HepG2 (cell line): Measurements from ENCODE around the gene PBX4. TPM values are rescaled to one million over a fixed set of nuclear protein-coding genes. Genes with fewer than 3 reads are reported as not detected.

Experiments used
- ARNTL ChIP-seq: sonication (generic); formaldehyde crosslinking; IDR thresholded peaks from 2 replicates; pipeline ENCODE4 v1.4.0; 2020; ENCODE audit warnings: mild to moderate bottlenecking, missing genetic modification reagents
- ATRX ChIP-seq: sonication (generic); formaldehyde crosslinking; IDR thresholded peaks from 2 replicates; pipeline ENCODE4 v1.4.0; 2020; ENCODE audit warnings: missing genetic modification reagents, borderline replicate concordance
- BHLHE40 ChIP-seq: IDR thresholded peaks from 2 replicates; pipeline ENCODE4 v1.6.1; 2011; ENCODE audit warnings: low read length, improper control_type of control experiment
- BRCA1 ChIP-seq: sonication (generic); formaldehyde crosslinking; IDR thresholded peaks from 2 replicates; pipeline ENCODE4 v1.4.0; 2020; ENCODE audit warnings: missing genetic modification reagents
- IRF2 ChIP-seq: IDR thresholded peaks from 2 replicates; pipeline ENCODE4 v1.6.1; 2018; ENCODE audit warnings: missing genetic modification reagents, missing compliant biosample characterization
- ISL2 ChIP-seq: sonication (generic); formaldehyde crosslinking; IDR thresholded peaks from 2 replicates; pipeline ENCODE4 v1.5.0; 2020; ENCODE audit warnings: missing genetic modification reagents
- JARID2 ChIP-seq: sonication (generic); formaldehyde crosslinking; IDR thresholded peaks from 2 replicates; pipeline ENCODE4 v1.8.1; 2023; ENCODE audit warnings: missing genetic modification reagents, inconsistent platforms; ENCODE audit not compliant: insufficient replicate concordance
- KDM1A ChIP-seq: IDR thresholded peaks from 2 replicates; pipeline ENCODE4 v1.6.1; 2016; ENCODE audit warnings: missing compliant biosample characterization
- MZF1 ChIP-seq: sonication (generic); formaldehyde crosslinking; IDR thresholded peaks from 2 replicates; pipeline ENCODE4 v1.8.1; 2023; ENCODE audit warnings: mild to moderate bottlenecking, missing genetic modification reagents, borderline replicate concordance
- NRL ChIP-seq: sonication (generic); formaldehyde crosslinking; IDR thresholded peaks from 2 replicates; pipeline ENCODE4 v1.5.0; 2020; ENCODE audit warnings: missing genetic modification reagents, mild to moderate bottlenecking, moderate library complexity, borderline replicate concordance
- ONECUT2 ChIP-seq: sonication (generic); formaldehyde crosslinking; IDR thresholded peaks from 2 replicates; pipeline ENCODE4 v1.4.0; 2020; ENCODE audit warnings: missing genetic modification reagents
- SOX6 ChIP-seq, 2 experiments: fragments of 450-650 bp in 1 of 2; sonication (generic) in 1 of 2; formaldehyde crosslinking in 1 of 2; IDR thresholded peaks; 2 replicates each; pipeline versions ENCODE4 v1.4.0 to v1.6.1; 2017 to 2020; ENCODE audit warnings: antibody characterized with exemption in 1 of 2, mild to moderate bottlenecking in 1 of 2, missing genetic modification reagents in 1 of 2
- ZNF263 ChIP-seq: sonication (generic); formaldehyde crosslinking; IDR thresholded peaks from 2 replicates; pipeline ENCODE4 v1.4.0; 2020; ENCODE audit warnings: missing genetic modification reagents
- ZNF296 ChIP-seq: sonication (generic); formaldehyde crosslinking; conservative IDR thresholded peaks from 2 replicates; pipeline ENCODE4 v1.5.0; 2020; ENCODE audit warnings: mild to moderate bottlenecking, missing genetic modification reagents
- ZNF317 ChIP-seq: sonication (generic); formaldehyde crosslinking; IDR thresholded peaks from 2 replicates; pipeline ENCODE4 v1.5.0; 2020; ENCODE audit warnings: mild to moderate bottlenecking, missing genetic modification reagents
- ZNF382 ChIP-seq: sonication (generic); formaldehyde crosslinking; IDR thresholded peaks from 2 replicates; pipeline ENCODE4 v1.5.0; 2020; ENCODE audit warnings: missing genetic modification reagents, mild to moderate bottlenecking, borderline replicate concordance
- ZNF510 ChIP-seq: sonication (generic); formaldehyde crosslinking; IDR thresholded peaks from 2 replicates; pipeline ENCODE4 v1.4.0; 2020; ENCODE audit warnings: low read depth, mild to moderate bottlenecking, missing genetic modification reagents
- polyA plus RNA-seq, 8 experiments: library from polyadenylated mRNA; depleted of rRNA in 3 of 8; stranded (reverse) in 7 of 8; unstranded in 1 of 8; fragments of >200 nt; fragmentation: Illumina TruSeq in 4 of 8; extraction: Trizol in 4 of 8; gene quantifications; 2 replicates each; pipeline versions ENCODE4 v1.2.1 to v1.2.3, GENCODE V29; 2011 to 2016; ENCODE audit warnings: low read depth in 4 of 8, missing spikeins in 1 of 8, mixed read lengths in 1 of 8; ENCODE audit not compliant: insufficient read depth in 1 of 8
- total RNA-seq, 5 experiments: library from RNA; depleted of rRNA; stranded (reverse); fragments of >200 nt; fragmentation: Illumina TruSeq; extraction: Trizol; gene quantifications; 2 replicates each; pipeline ENCODE4 v1.2.3, GENCODE V29; 2016; ENCODE audit warnings: low read depth in 1 of 5
- TF ChIP-seq, protein P1 (sequence below): sonication (generic); formaldehyde crosslinking; IDR thresholded peaks from 2 replicates; pipeline ENCODE4 v1.5.1; 2020; ENCODE audit warnings: mild to moderate bottlenecking, missing genetic modification reagents, moderate library complexity
- TF ChIP-seq, protein P2 (sequence below): sonication (generic); formaldehyde crosslinking; IDR thresholded peaks from 2 replicates; pipeline ENCODE4 v1.4.0; 2020; ENCODE audit warnings: missing genetic modification reagents
- TF ChIP-seq, protein P3 (sequence below): sonication (generic); formaldehyde crosslinking; IDR thresholded peaks from 2 replicates; pipeline ENCODE4 v1.9.0; 2022; ENCODE audit warnings: missing genetic modification reagents, mild to moderate bottlenecking, borderline replicate concordance
- TF ChIP-seq, protein P4 (sequence below): sonication (generic); formaldehyde crosslinking; IDR thresholded peaks from 2 replicates; pipeline ENCODE4 v1.4.0; 2020; ENCODE audit warnings: mild to moderate bottlenecking, missing genetic modification reagents

PBX4 gene
- total and polyA plus RNA-seq, 2 of the 13 experiments (the other 11 are each of a cell fraction or from before 2014, with no cell fraction given) = not detected

DNA sequence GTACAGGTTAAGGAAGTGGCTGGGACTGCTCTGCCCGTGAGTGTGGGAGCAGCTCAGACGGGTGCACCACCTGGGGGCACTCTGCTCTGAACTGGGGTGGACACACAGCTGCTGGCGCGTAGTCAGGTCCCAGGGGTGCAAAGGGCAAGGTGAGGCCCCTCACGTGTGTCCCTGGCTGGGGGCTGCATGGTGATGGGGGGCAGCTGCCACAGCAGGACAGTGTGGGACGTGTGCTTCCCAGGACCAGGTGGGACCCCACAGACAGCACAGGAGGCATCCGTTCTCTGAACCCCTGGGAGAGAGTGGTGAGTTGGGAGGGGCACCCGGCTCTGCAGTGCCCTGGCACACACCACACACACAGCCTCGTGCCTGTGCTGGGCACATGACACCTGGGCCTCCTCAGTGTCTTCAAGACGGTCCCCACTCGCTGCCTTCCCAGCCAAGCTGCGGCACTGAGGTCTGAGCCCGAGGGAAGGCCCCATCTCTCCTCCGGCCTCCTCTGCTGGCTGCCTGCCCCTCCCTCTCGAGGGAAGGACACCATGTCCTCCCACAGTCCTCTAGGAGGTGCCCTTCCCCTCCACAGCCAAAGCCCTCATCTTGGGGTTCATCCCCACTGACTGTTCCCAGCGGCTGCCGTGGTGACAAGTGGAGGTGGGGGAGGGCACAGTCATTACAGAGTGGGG lies 55.7 kb downstream of the PBX4 start (continued):
- TF ChIP-seq, protein P1, sequence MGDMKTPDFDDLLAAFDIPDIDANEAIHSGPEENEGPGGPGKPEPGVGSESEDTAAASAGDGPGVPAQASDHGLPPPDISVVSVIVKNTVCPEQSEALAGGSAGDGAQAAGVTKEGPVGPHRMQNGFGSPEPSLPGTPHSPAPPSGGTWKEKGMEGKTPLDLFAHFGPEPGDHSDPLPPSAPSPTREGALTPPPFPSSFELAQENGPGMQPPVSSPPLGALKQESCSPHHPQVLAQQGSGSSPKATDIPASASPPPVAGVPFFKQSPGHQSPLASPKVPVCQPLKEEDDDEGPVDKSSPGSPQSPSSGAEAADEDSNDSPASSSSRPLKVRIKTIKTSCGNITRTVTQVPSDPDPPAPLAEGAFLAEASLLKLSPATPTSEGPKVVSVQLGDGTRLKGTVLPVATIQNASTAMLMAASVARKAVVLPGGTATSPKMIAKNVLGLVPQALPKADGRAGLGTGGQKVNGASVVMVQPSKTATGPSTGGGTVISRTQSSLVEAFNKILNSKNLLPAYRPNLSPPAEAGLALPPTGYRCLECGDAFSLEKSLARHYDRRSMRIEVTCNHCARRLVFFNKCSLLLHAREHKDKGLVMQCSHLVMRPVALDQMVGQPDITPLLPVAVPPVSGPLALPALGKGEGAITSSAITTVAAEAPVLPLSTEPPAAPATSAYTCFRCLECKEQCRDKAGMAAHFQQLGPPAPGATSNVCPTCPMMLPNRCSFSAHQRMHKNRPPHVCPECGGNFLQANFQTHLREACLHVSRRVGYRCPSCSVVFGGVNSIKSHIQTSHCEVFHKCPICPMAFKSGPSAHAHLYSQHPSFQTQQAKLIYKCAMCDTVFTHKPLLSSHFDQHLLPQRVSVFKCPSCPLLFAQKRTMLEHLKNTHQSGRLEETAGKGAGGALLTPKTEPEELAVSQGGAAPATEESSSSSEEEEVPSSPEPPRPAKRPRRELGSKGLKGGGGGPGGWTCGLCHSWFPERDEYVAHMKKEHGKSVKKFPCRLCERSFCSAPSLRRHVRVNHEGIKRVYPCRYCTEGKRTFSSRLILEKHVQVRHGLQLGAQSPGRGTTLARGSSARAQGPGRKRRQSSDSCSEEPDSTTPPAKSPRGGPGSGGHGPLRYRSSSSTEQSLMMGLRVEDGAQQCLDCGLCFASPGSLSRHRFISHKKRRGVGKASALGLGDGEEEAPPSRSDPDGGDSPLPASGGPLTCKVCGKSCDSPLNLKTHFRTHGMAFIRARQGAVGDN (CRISPR knock-in tag) = peak; percentile 39
- TF ChIP-seq ZNF382 (CRISPR knock-in tag) = no peak
- no peak for TF ChIP-seq ZNF296 (CRISPR knock-in tag)
- TF ChIP-seq BHLHE40 = 0 out of 2 replicates have a peak, but pooled peaks have one; percentile 40
- TF ChIP-seq, protein P2, sequence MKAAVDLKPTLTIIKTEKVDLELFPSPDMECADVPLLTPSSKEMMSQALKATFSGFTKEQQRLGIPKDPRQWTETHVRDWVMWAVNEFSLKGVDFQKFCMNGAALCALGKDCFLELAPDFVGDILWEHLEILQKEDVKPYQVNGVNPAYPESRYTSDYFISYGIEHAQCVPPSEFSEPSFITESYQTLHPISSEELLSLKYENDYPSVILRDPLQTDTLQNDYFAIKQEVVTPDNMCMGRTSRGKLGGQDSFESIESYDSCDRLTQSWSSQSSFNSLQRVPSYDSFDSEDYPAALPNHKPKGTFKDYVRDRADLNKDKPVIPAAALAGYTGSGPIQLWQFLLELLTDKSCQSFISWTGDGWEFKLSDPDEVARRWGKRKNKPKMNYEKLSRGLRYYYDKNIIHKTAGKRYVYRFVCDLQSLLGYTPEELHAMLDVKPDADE (CRISPR knock-in tag) = no peak
- TF ChIP-seq ZNF510 (CRISPR knock-in tag) = no peak
- TF ChIP-seq, protein P3, sequence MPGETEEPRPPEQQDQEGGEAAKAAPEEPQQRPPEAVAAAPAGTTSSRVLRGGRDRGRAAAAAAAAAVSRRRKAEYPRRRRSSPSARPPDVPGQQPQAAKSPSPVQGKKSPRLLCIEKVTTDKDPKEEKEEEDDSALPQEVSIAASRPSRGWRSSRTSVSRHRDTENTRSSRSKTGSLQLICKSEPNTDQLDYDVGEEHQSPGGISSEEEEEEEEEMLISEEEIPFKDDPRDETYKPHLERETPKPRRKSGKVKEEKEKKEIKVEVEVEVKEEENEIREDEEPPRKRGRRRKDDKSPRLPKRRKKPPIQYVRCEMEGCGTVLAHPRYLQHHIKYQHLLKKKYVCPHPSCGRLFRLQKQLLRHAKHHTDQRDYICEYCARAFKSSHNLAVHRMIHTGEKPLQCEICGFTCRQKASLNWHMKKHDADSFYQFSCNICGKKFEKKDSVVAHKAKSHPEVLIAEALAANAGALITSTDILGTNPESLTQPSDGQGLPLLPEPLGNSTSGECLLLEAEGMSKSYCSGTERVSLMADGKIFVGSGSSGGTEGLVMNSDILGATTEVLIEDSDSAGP (CRISPR knock-in tag) = peak; percentile 19; the same call in 1 of the 2 replicates
- TF ChIP-seq ATRX (CRISPR knock-in tag) = no peak
- TF ChIP-seq JARID2 (CRISPR knock-in tag) = no peak
- no peak for TF ChIP-seq ISL2 (CRISPR knock-in tag)
- no peak for TF ChIP-seq ZNF263
- TF ChIP-seq, protein P4, sequence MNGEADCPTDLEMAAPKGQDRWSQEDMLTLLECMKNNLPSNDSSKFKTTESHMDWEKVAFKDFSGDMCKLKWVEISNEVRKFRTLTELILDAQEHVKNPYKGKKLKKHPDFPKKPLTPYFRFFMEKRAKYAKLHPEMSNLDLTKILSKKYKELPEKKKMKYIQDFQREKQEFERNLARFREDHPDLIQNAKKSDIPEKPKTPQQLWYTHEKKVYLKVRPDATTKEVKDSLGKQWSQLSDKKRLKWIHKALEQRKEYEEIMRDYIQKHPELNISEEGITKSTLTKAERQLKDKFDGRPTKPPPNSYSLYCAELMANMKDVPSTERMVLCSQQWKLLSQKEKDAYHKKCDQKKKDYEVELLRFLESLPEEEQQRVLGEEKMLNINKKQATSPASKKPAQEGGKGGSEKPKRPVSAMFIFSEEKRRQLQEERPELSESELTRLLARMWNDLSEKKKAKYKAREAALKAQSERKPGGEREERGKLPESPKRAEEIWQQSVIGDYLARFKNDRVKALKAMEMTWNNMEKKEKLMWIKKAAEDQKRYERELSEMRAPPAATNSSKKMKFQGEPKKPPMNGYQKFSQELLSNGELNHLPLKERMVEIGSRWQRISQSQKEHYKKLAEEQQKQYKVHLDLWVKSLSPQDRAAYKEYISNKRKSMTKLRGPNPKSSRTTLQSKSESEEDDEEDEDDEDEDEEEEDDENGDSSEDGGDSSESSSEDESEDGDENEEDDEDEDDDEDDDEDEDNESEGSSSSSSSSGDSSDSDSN (CRISPR knock-in tag) = 0 out of 2 replicates have a peak, but pooled peaks have one; percentile 29
- no peak for TF ChIP-seq BRCA1 (CRISPR knock-in tag)
- TF ChIP-seq ZNF317 (CRISPR knock-in tag) = no peak
- no peak for TF ChIP-seq ONECUT2 (CRISPR knock-in tag)
- TF ChIP-seq KDM1A (CRISPR knock-in tag) = no peak
- no peak for TF ChIP-seq NRL (CRISPR knock-in tag)
- TF ChIP-seq SOX6 (IDR thresholded peaks at IDR 0.05) = no peak
- TF ChIP-seq SOX6 (CRISPR knock-in tag; IDR thresholded peaks at IDR 0.05) = no peak
- no peak for TF ChIP-seq ARNTL
- TF ChIP-seq IRF2 = no peak
- TF ChIP-seq MZF1 (CRISPR knock-in tag) = no peak
